ENCODE data around the gene ALDH3A2. TPM values are rescaled to one million over a fixed set of nuclear protein-coding genes. Genes with fewer than 3 reads are reported as not detected.
"Not testable (repeated sequence)": the region's sequence is repeated elsewhere in the genome, so short reads cannot be mapped to it uniquely, and the experiment has no call there.

ALDH3A2 gene
- total RNA-seq, 1 experiment from 2014 or later: 271 TPM

DNA sequence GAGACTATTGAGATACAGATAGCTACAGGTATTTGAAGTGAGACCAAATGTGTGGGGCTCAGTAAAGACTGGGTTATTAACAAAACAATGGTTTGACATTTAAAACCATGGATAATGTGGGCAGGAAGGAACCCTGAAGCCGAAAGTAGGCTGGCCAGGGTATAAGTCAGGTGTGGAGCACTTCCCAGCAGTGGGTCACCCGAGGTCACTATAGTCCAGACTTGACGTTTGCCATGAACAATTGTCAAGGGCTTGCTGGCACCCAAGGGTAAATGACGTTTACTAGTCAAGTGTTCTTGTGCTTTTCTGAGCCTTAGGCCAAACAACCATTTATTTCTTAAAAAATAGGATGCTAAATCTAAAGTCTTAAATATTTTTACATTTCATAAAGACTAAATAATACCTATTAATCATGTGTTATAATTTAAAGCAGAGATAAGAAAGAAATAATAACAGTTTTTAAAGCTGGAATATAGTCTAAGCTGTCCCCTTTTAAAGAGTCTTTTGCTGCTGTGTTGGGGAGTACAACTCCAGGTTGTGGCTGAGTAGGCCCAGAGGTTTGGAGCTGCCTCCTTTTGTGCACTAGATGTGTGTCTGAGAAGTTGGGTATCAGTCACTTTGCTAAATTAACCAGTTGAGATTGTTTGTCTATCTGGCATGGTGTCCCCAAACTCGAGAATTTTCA is 15.7 kb downstream of the ALDH3A2 start:
- H3K36me3 ChIP-seq (ENCODE audit: low read depth): peaks cover 78% of the 10 kb centered on the region
- no peak for TF ChIP-seq EZH2 (IDR thresholded peaks at IDR 0.05; ENCODE audit: low read depth)
- TF ChIP-seq, protein P1, sequence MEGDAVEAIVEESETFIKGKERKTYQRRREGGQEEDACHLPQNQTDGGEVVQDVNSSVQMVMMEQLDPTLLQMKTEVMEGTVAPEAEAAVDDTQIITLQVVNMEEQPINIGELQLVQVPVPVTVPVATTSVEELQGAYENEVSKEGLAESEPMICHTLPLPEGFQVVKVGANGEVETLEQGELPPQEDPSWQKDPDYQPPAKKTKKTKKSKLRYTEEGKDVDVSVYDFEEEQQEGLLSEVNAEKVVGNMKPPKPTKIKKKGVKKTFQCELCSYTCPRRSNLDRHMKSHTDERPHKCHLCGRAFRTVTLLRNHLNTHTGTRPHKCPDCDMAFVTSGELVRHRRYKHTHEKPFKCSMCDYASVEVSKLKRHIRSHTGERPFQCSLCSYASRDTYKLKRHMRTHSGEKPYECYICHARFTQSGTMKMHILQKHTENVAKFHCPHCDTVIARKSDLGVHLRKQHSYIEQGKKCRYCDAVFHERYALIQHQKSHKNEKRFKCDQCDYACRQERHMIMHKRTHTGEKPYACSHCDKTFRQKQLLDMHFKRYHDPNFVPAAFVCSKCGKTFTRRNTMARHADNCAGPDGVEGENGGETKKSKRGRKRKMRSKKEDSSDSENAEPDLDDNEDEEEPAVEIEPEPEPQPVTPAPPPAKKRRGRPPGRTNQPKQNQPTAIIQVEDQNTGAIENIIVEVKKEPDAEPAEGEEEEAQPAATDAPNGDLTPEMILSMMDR (conservative IDR thresholded peaks at IDR 0.05): no peak
- BruUV-seq (replicated peaks): no TSS peak

DNA sequence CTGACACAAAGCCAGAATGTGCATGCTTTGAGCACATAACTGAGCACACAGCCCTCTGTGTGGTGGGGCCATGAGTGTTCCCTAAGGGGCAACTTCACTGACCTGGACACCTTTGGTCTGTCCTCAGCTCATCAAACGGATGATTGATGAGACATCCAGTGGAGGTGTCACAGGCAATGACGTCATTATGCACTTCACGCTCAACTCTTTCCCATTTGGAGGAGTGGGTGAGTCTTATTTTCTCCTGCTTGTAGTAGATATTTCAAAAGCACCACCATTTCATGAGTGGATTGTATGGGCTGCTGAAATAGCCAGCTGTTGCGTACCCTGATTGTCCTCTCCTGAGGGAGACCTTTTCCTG is 16.2 kb downstream of the ALDH3A2 start:
- H3K9me3 ChIP-seq (ENCODE audit: insufficient read depth, low read depth): no peaks in the 10 kb centered on the region
- TF ChIP-seq, protein P1 (conservative IDR thresholded peaks at IDR 0.05): no peak
- H3K4me1 ChIP-seq (replicated peaks; ENCODE audit: insufficient read depth): peaks cover 17% of the 10 kb centered on the region
- peaks cover 4% of the 10 kb centered on the region; the same call in 1 of the 2 replicates for H4K20me1 ChIP-seq (ENCODE audit: insufficient read depth)
- H2AFZ ChIP-seq: no peak overlapping the region
- H3K4me3 ChIP-seq: no peak overlapping the region
- ChIA-PET POLR2A (ENCODE audit: unreplicated experiment) (interaction anchor here (0.6 kb wide), 1 partner anchor 97 kb away, joined by 5 read pairs; no protein-coding TSS in a partner anchor), CTCF (no interaction called here)
- no peak for DNase-seq
- no peaks in the 10 kb centered on the region for H3K9me2 ChIP-seq (ENCODE audit: insufficient read depth)
- H3K27ac ChIP-seq: no peak overlapping the region
- no peaks in the 10 kb centered on the region for H3K27me3 ChIP-seq (ENCODE audit: insufficient read depth, low read depth)
- H3K4me2 ChIP-seq: no peak overlapping the region
- peaks cover 78% of the 10 kb centered on the region for H3K36me3 ChIP-seq (ENCODE audit: low read depth)
- H3F3A ChIP-seq (ENCODE audit: insufficient read depth, low read depth): peaks cover 36% of the 10 kb centered on the region
- peaks cover 54% of the 10 kb centered on the region for H3K79me2 ChIP-seq (ENCODE audit: low read depth)
- BruUV-seq (replicated peaks): no TSS peak
- intact Hi-C loops (cut with micrococcal nuclease; ENCODE audit: unreplicated experiment): loop anchor here (5.0 kb wide), 2 partner anchors 32 to 152 kb away; no protein-coding TSS in a partner anchor

More for the DNA sequence above, 15.7 kb downstream of the ALDH3A2 start:
- H3K9me2 ChIP-seq (ENCODE audit: insufficient read depth): no peaks in the 10 kb centered on the region
- POLR2A ChIA-PET (ENCODE audit: unreplicated experiment): interaction anchor here (0.6 kb wide), 1 partner anchor 97 kb away, joined by 5 read pairs; no protein-coding TSS in a partner anchor
- H3K27me3 ChIP-seq (ENCODE audit: insufficient read depth, low read depth): no peaks in the 10 kb centered on the region
- H3F3A ChIP-seq (ENCODE audit: insufficient read depth, low read depth): peaks cover 37% of the 10 kb centered on the region
- CTCF ChIA-PET: interaction anchor here (1.1 kb wide), 1 partner anchor 39 kb away, joined by 3 read pairs; no protein-coding TSS in a partner anchor
- DNase-seq: no peak
- no peak overlapping the region for H2AFZ ChIP-seq
- intact Hi-C loops (cut with micrococcal nuclease; ENCODE audit: unreplicated experiment): loop anchor here (5.0 kb wide), 2 partner anchors 33 to 152 kb away; no protein-coding TSS in a partner anchor
- peaks cover 22% of the 10 kb centered on the region for H3K4me1 ChIP-seq (replicated peaks; ENCODE audit: insufficient read depth)
- H3K4me2 ChIP-seq: no peak overlapping the region
- peaks cover 59% of the 10 kb centered on the region for H3K79me2 ChIP-seq (ENCODE audit: low read depth)
- no peaks in the 10 kb centered on the region for H3K9me3 ChIP-seq (ENCODE audit: insufficient read depth, low read depth)
- no peak overlapping the region for H3K4me3 ChIP-seq
- H4K20me1 ChIP-seq (ENCODE audit: insufficient read depth): peaks cover 4% of the 10 kb centered on the region; the same call in 1 of the 2 replicates
- no peak overlapping the region for H3K27ac ChIP-seq

DNA sequence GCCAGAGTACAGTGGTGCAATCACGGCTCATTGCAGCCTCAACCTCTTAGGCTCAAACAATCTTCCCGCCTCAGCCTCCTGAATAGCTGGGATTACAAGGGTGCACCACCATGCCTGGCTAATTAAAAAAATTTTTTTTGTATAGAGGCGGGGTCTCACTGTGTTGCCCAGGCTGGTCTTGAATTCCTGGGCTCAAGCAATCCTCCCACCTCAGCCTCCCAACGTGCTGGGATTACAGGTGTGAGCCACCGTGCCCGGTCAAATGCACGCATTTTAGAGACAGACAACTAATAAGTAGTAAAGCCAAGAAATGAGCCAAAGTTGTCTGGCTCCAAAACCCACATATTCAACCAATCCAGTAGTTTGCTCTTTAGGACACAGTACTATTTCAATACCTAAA is 21.1 kb downstream of the ALDH3A2 start:
- H3K9me3 ChIP-seq (ENCODE audit: insufficient read depth, low read depth); H3K27ac ChIP-seq; BruUV-seq (replicated peaks); H4K20me1 ChIP-seq (ENCODE audit: insufficient read depth); POLR2A ChIA-PET (ENCODE audit: unreplicated experiment); intact Hi-C loops (cut with micrococcal nuclease; ENCODE audit: unreplicated experiment); H2AFZ ChIP-seq; H3K9me2 ChIP-seq (ENCODE audit: insufficient read depth); H3K27me3 ChIP-seq (ENCODE audit: insufficient read depth, low read depth); CTCF ChIA-PET; DNase-seq; H3K4me2 ChIP-seq; H3K4me3 ChIP-seq; H3K4me1 ChIP-seq (replicated peaks; ENCODE audit: insufficient read depth): not testable (repeated sequence)
- Histone ChIP-seq H3K36me3 (ENCODE audit: low read depth) (peaks cover 67% of the 10 kb centered on the region), H3F3A (ENCODE audit: insufficient read depth, low read depth) (peaks cover 47% of the 10 kb centered on the region), H3K79me2 (ENCODE audit: low read depth) (peaks cover 15% of the 10 kb centered on the region)
